ENCODE data around the gene EXO1. TPM values are rescaled to one million over a fixed set of nuclear protein-coding genes. Genes with fewer than 3 reads are reported as not detected.

The EXO1 gene
- total and polyA plus RNA-seq, 2 donors (not counting 1 experiment from before 2014, with no cell fraction given): 0.73 to 1.2 TPM

GRCh38 chr1:241902391-241903065, 54.5 kb downstream of the EXO1 start:
- no peaks in the 10 kb centered on the region for H3K36me3 ChIP-seq (replicated peaks in 1 of 2; ENCODE audit: control extremely low read depth in 1 of 2, control insufficient read depth in 1 of 2, extremely low read depth in 1 of 2, insufficient read depth in 2 of 2, low read length in 1 of 2)
- intact Hi-C loops (cut with micrococcal nuclease): no loop called here
- no peak overlapping the region for H3K27ac ChIP-seq (ENCODE audit: low read length in 2 of 2)
- 82% methylated on average over 2 of the region's 5 CpGs for WGBS (ENCODE audit: insufficient coverage)
- no peak overlapping the region for H3K27ac Mint-ChIP-seq
- H3K9me3 Mint-ChIP-seq (ENCODE audit: insufficient read depth): no peaks in the 10 kb centered on the region
- CTCF ChIA-PET: interaction anchor here (0.6 kb wide), 1 partner anchor 867 kb away, joined by 3 read pairs; no protein-coding TSS in a partner anchor
- DNase-seq (no peak), ATAC-seq (ENCODE audit: low read depth) (no peak)
- H3K79me2 ChIP-seq (ENCODE audit: control insufficient read depth, insufficient read depth, low read length): no peaks in the 10 kb centered on the region
- H3K9me3 ChIP-seq (ENCODE audit: control extremely low read depth in 1 of 3, control insufficient read depth in 2 of 3, insufficient read depth in 1 of 3, low read length in 2 of 3): no peaks in the 10 kb centered on the region
- H3K4me3 Mint-ChIP-seq: no peak overlapping the region
- no peak for TF ChIP-seq EZH2 (IDR thresholded peaks at IDR 0.05; ENCODE audit: borderline replicate concordance, insufficient read depth, low read depth, low read length, poor library complexity, severe bottlenecking)
- TF ChIP-seq CTCF (IDR thresholded peaks at IDR 0.05): no peak
- no peak overlapping the region for H3K4me2 ChIP-seq (replicated peaks; ENCODE audit: low read depth, low read length, poor library complexity, severe bottlenecking)
- peaks cover 12 to 15% of the 10 kb centered on the region in 2 donors for H3K4me1 ChIP-seq (ENCODE audit: control insufficient read depth in 2 of 2, insufficient read depth in 2 of 2, low read length in 2 of 2)
- no peak overlapping the region for H3K9ac ChIP-seq (ENCODE audit: low read length)
- H3K27me3 ChIP-seq (replicated peaks in 1 of 4; ENCODE audit: control extremely low read depth in 1 of 4, control insufficient read depth in 3 of 4, insufficient read depth in 4 of 4, low read length in 3 of 4): no peaks in the 10 kb centered on the region
- no peaks in the 10 kb centered on the region for H4K20me1 ChIP-seq (ENCODE audit: control insufficient read depth, insufficient read depth, low read length, poor library complexity, severe bottlenecking)
- peaks cover 14% of the 10 kb centered on the region for H3K4me1 Mint-ChIP-seq
- no peaks in the 10 kb centered on the region for H3K27me3 Mint-ChIP-seq
- POLR2A ChIA-PET: no interaction called here
- H3K4me3 ChIP-seq (ENCODE audit: control extremely low read depth in 1 of 5, extremely low read depth in 1 of 5, insufficient read depth in 1 of 5, low read depth in 2 of 5, low read length in 4 of 5): no peak overlapping the region
- H2AFZ ChIP-seq (ENCODE audit: insufficient read depth, low read depth, low read length, poor library complexity, severe bottlenecking): no peak overlapping the region

- Histone ChIP-seq H3K9ac (ENCODE audit: low read length) (no peak overlapping the region), H2AFZ (ENCODE audit: insufficient read depth, low read depth, low read length, poor library complexity, severe bottlenecking) (no peak overlapping the region), H3K27ac (ENCODE audit: low read length in 2 of 2) (no peak overlapping the region), H3K4me3 (ENCODE audit: control extremely low read depth in 1 of 5, extremely low read depth in 1 of 5, insufficient read depth in 1 of 5, low read depth in 2 of 5, low read length in 4 of 5) (no peak overlapping the region), H4K20me1 (ENCODE audit: control insufficient read depth, insufficient read depth, low read length, poor library complexity, severe bottlenecking) (no peaks in the 10 kb centered on the region), H3K36me3 (replicated peaks in 1 of 2; ENCODE audit: control extremely low read depth in 1 of 2, control insufficient read depth in 1 of 2, extremely low read depth in 1 of 2, insufficient read depth in 2 of 2, low read length in 1 of 2) (no peaks in the 10 kb centered on the region), H3K79me2 (ENCODE audit: control insufficient read depth, insufficient read depth, low read length) (no peaks in the 10 kb centered on the region), H3K9me3 (ENCODE audit: control extremely low read depth in 1 of 3, control insufficient read depth in 2 of 3, insufficient read depth in 1 of 3, low read length in 2 of 3) (peaks cover 0 to 7% (median 0%) of the 10 kb centered on the region in 3 donors), H3K4me2 (replicated peaks; ENCODE audit: low read depth, low read length, poor library complexity, severe bottlenecking) (no peak overlapping the region), H3K27me3 (replicated peaks in 1 of 4; ENCODE audit: control extremely low read depth in 1 of 4, control insufficient read depth in 3 of 4, insufficient read depth in 4 of 4, low read length in 3 of 4) (no peaks in the 10 kb centered on the region), H3K4me1 (ENCODE audit: control insufficient read depth in 2 of 2, insufficient read depth in 2 of 2, low read length in 2 of 2) (no peaks in the 10 kb centered on the region)
- DNase-seq (no peak), ATAC-seq (ENCODE audit: low read depth) (no peak)
- intact Hi-C loops (cut with micrococcal nuclease): no loop called here
- no peak overlapping the region for H3K4me3 Mint-ChIP-seq
- no peaks in the 10 kb centered on the region for H3K4me1 Mint-ChIP-seq
- no peaks in the 10 kb centered on the region for H3K9me3 Mint-ChIP-seq (ENCODE audit: insufficient read depth)
- no peak overlapping the region for H3K27ac Mint-ChIP-seq
- POLR2A ChIA-PET: no interaction called here
- no peaks in the 10 kb centered on the region for H3K27me3 Mint-ChIP-seq
- TF ChIP-seq EZH2 (IDR thresholded peaks at IDR 0.05; ENCODE audit: borderline replicate concordance, insufficient read depth, low read depth, low read length, poor library complexity, severe bottlenecking) (no peak), CTCF (IDR thresholded peaks at IDR 0.05) (no peak)
- WGBS (ENCODE audit: insufficient coverage): 100% methylated on average over 2 of the region's 7 CpGs
- CTCF ChIA-PET: interaction anchor here (0.6 kb wide), 1 partner anchor 24 kb away, joined by 5 read pairs; no protein-coding TSS in a partner anchor
These were observed 68.2 kb downstream of the EXO1 start for GRCh38 chr1:241916196-241916595.

All from B cell (primary cell).